ENCODE measurements around the gene TNFRSF13B. TPM values are rescaled to one million over a fixed set of nuclear protein-coding genes. Genes with fewer than 3 reads are reported as not detected.
"Not testable (repeated sequence)": the region's sequence is repeated elsewhere in the genome, so short reads cannot be mapped to it uniquely, and the experiment has no call there.

TNFRSF13B gene
- total and polyA plus RNA-seq, 2 donors (not counting 1 experiment from before 2014, with no cell fraction given), result not detected

DNA sequence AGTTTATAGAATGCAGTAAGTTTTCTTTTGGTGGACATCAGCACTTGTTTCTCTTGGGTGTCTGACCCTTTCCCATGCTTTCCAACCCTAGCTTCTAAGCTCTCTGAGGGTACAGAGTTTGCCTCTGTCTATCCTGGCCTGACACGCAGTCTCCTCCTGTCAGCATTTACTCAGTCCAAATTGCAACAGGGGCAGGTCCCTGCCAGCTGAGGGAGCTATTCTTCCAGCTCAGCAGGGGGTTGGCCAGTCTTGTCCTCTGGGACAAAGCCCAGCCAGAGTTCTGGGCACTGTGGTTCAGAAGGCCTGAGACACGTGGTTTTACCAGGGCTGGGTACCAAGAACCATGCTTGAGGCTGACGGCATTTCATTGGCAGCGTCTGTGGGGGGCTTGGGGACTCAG, 38.1 kb upstream of the TNFRSF13B start:
- TF ChIP-seq, protein P1, sequence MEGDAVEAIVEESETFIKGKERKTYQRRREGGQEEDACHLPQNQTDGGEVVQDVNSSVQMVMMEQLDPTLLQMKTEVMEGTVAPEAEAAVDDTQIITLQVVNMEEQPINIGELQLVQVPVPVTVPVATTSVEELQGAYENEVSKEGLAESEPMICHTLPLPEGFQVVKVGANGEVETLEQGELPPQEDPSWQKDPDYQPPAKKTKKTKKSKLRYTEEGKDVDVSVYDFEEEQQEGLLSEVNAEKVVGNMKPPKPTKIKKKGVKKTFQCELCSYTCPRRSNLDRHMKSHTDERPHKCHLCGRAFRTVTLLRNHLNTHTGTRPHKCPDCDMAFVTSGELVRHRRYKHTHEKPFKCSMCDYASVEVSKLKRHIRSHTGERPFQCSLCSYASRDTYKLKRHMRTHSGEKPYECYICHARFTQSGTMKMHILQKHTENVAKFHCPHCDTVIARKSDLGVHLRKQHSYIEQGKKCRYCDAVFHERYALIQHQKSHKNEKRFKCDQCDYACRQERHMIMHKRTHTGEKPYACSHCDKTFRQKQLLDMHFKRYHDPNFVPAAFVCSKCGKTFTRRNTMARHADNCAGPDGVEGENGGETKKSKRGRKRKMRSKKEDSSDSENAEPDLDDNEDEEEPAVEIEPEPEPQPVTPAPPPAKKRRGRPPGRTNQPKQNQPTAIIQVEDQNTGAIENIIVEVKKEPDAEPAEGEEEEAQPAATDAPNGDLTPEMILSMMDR (conservative IDR thresholded peaks at IDR 0.05 in 1 of 2, IDR thresholded peaks at IDR 0.05 in 1 of 2; ENCODE audit: low read depth in 1 of 2, low read length in 2 of 2), result peak in 1 of 2 donors; percentile 4
- not testable (repeated sequence) for H4K20me1 ChIP-seq (ENCODE audit: control insufficient read depth, extremely low read depth, insufficient read depth, low read length); H3K4me3 ChIP-seq (replicated peaks in 1 of 4; ENCODE audit: control extremely low read depth in 1 of 4, insufficient read depth in 1 of 4, low read depth in 3 of 4, low read length in 4 of 4); H2AFZ ChIP-seq (ENCODE audit: low read length); H3K27me3 ChIP-seq (ENCODE audit: control insufficient read depth, insufficient read depth, low read length); DNase-seq (ENCODE audit: low read depth in 2 of 2); H3K27ac ChIP-seq (ENCODE audit: insufficient read depth, low read length); H3K4me1 ChIP-seq (ENCODE audit: control insufficient read depth, extremely low read depth, insufficient read depth, low read length); H3K79me2 ChIP-seq (ENCODE audit: control insufficient read depth, insufficient read depth, low read length); H3K9me3 ChIP-seq (ENCODE audit: control insufficient read depth, insufficient read depth, low read depth, low read length); H3K36me3 ChIP-seq (ENCODE audit: control insufficient read depth, insufficient read depth, low read length); H3K4me2 ChIP-seq (ENCODE audit: extremely low read depth, insufficient read depth, low read length); H3K9ac ChIP-seq (ENCODE audit: insufficient read depth, low read length)

DNA sequence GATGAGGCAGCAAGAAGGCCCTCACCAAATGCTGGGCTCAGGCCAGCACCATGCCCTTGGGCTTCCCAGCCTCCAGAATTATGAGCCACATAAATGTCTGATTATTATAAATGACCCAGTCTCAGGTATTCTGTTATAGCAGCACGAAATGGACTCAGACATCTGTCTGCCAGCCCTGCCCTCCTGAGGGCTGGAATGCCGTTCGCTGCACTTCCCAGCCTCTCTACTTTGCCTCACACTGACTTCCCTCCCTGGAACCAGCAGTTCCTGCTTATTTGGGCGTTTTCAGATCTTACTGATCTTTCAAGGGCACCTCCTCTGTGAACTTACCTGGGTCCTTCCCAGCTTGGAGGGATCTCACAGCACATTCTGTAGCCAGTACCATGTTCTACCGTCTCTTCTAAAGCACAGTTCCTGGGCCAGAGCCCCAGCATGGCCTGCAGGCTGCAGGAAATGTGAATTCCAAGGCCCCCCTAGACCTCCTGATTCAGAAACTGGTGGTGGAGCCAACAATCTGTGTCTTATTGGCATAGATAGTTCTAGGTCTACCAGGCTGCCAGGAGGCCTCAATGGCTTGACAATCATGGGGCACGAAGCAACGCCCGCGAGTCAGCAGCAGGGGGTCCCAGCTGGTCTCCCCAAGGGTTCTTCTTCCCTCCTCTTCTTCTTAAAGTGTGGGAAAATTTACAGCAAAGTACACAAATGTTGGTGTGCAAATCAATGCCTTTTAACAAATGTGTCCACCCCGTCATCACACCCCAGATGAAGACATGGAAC, 36.9 kb upstream of the TNFRSF13B start:
- DNase-seq (ENCODE audit: low read depth in 2 of 2); H2AFZ ChIP-seq (ENCODE audit: low read length); H3K79me2 ChIP-seq (ENCODE audit: control insufficient read depth, insufficient read depth, low read length): not testable (repeated sequence)

DNA sequence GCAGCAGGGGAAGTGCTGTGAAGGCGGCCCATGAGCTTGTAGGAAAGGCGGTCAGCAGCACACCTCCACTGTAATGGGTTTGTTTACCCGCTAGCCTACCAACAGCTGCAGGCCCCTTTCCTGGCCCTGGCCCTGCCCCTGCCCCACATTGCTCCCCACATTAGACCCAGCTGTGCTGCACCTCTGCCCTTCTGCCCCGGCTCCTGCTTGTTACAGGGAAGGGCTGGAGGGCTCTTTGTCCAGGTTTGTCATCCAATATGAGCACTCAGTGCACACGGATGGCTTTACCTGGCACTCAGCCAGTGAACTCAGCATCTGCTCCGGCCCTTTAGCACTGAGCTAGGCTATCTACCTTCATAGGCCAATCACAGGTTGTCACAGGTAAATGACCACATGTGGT, 36.0 kb upstream of the TNFRSF13B start:
- H3K4me3 ChIP-seq (replicated peaks in 1 of 4; ENCODE audit: control extremely low read depth in 1 of 4, insufficient read depth in 1 of 4, low read depth in 3 of 4, low read length in 4 of 4); H2AFZ ChIP-seq (ENCODE audit: low read length); DNase-seq (ENCODE audit: low read depth in 2 of 2); H3K9me3 ChIP-seq (ENCODE audit: control insufficient read depth, insufficient read depth, low read depth, low read length); H4K20me1 ChIP-seq (ENCODE audit: control insufficient read depth, extremely low read depth, insufficient read depth, low read length); H3K36me3 ChIP-seq (ENCODE audit: control insufficient read depth, insufficient read depth, low read length); H3K9ac ChIP-seq (ENCODE audit: insufficient read depth, low read length); H3K27ac ChIP-seq (ENCODE audit: insufficient read depth, low read length); H3K4me1 ChIP-seq (ENCODE audit: control insufficient read depth, extremely low read depth, insufficient read depth, low read length); H3K79me2 ChIP-seq (ENCODE audit: control insufficient read depth, insufficient read depth, low read length); H3K27me3 ChIP-seq (ENCODE audit: control insufficient read depth, insufficient read depth, low read length); H3K4me2 ChIP-seq (ENCODE audit: extremely low read depth, insufficient read depth, low read length): not testable (repeated sequence)

More for the DNA sequence above, 36.9 kb upstream of the TNFRSF13B start:
- H3K27ac ChIP-seq (ENCODE audit: insufficient read depth, low read length); H3K4me1 ChIP-seq (ENCODE audit: control insufficient read depth, extremely low read depth, insufficient read depth, low read length); H3K4me3 ChIP-seq (replicated peaks in 1 of 4; ENCODE audit: control extremely low read depth in 1 of 4, insufficient read depth in 1 of 4, low read depth in 3 of 4, low read length in 4 of 4); H3K4me2 ChIP-seq (ENCODE audit: extremely low read depth, insufficient read depth, low read length); H3K9ac ChIP-seq (ENCODE audit: insufficient read depth, low read length); H3K9me3 ChIP-seq (ENCODE audit: control insufficient read depth, insufficient read depth, low read depth, low read length); H3K27me3 ChIP-seq (ENCODE audit: control insufficient read depth, insufficient read depth, low read length); H3K36me3 ChIP-seq (ENCODE audit: control insufficient read depth, insufficient read depth, low read length); H4K20me1 ChIP-seq (ENCODE audit: control insufficient read depth, extremely low read depth, insufficient read depth, low read length): not testable (repeated sequence)

DNA sequence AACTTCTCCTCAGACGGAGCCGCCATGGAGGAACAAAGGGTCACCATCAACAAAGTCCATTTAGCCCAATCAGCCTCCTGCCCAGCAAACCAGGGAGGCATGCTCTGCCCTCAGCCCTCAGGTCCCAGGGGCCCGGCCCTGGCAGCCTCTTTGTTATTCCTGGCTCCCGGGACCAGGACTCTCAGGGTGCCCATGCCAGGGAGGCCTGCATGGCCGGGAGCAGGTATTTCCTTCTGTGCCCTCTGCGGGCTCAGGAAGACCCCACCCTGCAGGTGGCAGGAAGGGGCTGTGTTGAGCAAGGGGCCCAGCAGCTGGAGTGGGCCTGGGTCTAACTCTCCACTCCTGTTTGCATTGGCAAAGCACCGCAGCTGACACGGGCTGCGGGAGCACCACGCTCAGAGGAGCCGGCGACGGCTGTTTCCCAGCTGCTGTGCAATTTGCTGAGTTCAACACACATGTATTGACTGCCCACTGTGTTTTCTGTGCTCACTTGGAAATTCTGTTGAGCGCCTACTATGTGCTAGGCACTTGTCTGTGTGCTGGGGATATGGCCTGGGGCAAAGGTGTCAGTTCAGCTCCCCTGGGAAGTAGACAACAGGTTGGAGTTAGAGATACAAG, 33.2 kb upstream of the TNFRSF13B start:
- H3K79me2 ChIP-seq (ENCODE audit: control insufficient read depth, insufficient read depth, low read length); H3K4me2 ChIP-seq (ENCODE audit: extremely low read depth, insufficient read depth, low read length); H2AFZ ChIP-seq (ENCODE audit: low read length); H3K4me3 ChIP-seq (replicated peaks in 1 of 4; ENCODE audit: control extremely low read depth in 1 of 4, insufficient read depth in 1 of 4, low read depth in 3 of 4, low read length in 4 of 4); H3K36me3 ChIP-seq (ENCODE audit: control insufficient read depth, insufficient read depth, low read length); DNase-seq (ENCODE audit: low read depth in 2 of 2); H3K27me3 ChIP-seq (ENCODE audit: control insufficient read depth, insufficient read depth, low read length); H3K27ac ChIP-seq (ENCODE audit: insufficient read depth, low read length); H3K4me1 ChIP-seq (ENCODE audit: control insufficient read depth, extremely low read depth, insufficient read depth, low read length); H3K9ac ChIP-seq (ENCODE audit: insufficient read depth, low read length); H3K9me3 ChIP-seq (ENCODE audit: control insufficient read depth, insufficient read depth, low read depth, low read length); H4K20me1 ChIP-seq (ENCODE audit: control insufficient read depth, extremely low read depth, insufficient read depth, low read length): not testable (repeated sequence)
